SHP77 treated with DMSO at 0.1 percent for 48 hours (cell line): ENCODE data around the gene NSG2.

ENCODE experiments used
- DNase-seq: peaks from one replicate; lab custom pipeline; 2025; lab: John Stamatoyannopoulos, UW

Gene NSG2

DNA sequence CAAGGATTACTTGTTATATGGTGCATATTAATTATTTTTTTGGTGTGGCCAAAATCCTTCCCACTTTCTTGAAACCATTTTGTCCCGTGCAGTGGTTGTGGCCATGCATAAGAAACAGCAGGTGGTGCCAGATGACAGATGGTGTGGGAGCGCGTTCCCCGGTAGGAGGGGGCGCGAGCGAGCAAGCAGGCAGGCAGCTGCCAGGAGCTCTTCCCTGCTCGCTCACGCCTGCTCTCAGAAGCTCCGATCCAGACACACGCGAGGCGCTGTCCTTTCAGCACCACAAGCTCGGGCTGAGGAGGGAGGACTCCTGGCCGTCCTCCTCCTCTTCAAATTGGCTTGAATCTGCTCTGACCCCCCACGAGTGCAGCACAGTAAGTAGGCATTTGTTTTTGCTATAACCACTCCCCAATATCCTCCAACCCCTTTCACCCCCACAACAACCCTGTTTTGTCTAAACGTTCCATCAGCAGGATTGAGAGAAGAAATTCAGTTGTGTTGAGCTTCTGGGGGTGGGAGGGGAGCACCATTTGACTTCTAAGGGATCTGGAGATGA is at the start of gene NSG2:
Gene NSG2 (plus strand): TSS at position 237 of the 556 bp plus-strand sequence. CDS start 1,050 bp downstream, outside the sequence.
- DNase-seq: peak; percentile 69

DNA sequence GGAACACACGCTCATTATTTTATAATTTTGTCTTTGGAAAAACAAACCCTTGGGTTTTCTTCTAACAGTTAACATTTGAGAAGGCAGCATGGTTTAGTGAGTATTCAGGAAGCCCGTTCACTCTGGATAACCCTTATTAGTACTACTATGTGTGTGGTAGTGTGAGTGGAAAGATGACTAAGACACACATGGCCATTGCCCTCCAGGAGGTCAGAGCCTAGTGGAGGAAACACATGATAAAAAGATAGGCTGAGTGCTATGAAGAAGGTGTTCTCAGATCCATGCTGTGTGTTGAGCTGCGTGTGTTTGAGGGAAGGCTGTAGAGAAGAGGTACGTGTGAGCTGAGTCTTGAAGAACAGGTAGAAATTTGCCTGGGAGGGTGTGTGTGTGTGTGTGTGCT is 48.2 kb upstream of the NSG2 start:
- DNase-seq: no peak

DNA sequence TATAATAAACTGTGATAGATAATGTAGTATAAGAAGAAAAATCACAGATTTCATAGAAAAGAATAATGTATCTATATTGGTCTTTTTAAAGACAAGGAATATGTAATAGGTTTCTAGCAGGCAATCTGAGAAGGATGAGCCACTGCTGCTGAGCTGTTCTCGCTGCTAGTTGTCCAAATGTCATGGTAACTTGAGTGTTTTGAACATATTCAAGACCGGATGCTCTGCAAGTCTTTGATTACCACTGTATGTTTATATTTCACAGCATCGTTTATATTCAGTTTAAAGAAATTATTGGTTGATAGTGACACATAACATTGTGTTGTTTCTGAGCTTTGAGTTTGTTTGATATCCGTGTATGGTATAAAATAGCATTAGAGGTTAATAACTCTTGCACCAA is 47.0 kb upstream of the NSG2 start:
- DNase-seq: no peak

DNA sequence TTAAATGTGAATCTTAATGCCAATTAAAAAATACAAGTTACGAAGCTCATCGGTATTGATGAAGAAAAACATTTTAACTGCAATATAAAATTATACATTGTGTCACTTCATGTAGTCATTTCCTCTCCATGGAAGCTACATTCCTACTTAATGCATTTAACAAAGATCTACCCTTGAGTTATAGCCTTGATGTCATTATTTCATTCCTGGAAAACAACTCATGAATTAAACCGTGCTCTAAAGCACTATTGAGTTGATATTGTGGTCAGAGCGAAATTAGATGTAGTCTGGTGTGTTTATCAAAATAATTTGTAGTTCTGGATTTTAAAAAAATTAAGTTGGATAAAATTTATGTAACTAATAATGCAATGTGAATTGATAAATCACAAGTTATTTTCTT is 45.4 kb upstream of the NSG2 start:
- no peak for DNase-seq

DNA sequence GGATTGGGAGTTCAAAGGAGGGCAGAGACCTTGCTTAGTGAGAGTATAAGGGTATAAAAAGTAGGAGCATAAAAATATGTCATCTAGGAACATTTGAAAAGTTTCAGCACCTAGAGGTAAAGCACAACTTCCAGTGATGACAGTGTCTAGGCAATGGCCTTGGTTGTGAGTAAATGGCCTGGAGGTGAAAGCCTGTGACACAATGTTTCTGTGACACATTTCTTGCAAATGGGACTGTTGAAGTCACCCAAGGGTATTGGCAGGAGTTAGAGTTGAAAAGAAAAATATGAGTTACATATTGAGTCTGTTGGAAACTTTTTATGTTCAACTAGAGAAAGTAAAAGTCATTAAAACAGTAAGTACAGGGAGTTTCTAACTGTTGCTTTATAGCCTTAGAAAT is 41.7 kb upstream of the NSG2 start:
- no peak for DNase-seq

DNA sequence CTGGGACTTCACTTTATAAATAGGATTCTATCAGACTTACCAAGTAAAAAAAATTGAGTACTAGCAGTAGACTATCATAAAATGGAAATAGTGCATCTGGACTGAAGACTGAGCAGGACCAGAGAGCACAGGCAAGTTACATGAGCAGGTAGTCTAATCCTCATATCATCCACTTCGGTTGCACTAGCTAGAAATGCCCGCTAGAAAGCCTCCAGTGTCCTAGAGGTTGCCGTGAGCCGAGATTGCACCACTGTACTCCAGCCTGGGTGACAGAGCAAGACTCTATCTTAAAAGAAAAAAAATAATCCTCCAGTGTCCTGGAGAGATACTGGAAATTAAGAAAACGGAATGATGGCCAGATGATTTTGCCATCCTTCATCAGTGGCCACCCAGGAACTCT is 36.6 kb upstream of the NSG2 start:
- DNase-seq: no peak

DNA sequence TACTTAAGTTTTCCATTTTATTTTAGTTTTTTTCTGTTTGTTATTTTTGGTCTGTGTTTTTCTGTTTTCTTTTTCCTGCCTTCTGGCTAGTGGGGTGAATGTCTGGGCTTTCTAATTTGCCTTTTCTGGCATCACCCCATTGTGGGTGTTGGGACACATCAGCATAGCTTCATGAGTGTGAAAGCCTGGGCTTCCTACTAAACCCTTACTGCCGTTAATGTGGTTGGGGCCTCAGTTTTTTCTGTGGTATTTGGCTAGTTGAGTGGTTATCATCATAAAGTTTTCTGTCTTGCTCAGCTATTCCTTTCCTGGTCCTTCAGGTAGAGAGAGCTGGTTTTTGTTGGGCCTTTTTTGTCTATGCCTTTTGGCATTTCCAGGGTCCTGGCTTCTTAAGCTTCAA is 35.1 kb upstream of the NSG2 start:
- DNase-seq: no peak

DNA sequence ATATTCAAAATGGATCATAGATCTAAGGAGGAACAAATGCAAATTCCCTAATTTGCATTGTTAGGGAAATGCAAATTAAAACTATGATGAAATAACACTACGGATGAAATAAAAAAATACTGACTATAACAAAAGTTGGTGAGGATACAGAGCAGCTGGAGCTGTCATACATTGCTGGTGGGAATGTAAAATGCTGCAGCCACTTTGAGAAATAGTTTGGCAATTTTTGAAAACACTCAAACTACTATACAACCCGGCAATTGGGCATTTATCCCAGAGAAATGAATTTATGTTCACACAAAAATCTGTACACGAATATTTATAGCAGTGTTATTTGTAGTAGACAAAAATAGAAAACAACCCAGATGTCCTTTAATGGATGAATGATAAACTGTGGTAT is 34.1 kb upstream of the NSG2 start:
- DNase-seq: no peak

DNA sequence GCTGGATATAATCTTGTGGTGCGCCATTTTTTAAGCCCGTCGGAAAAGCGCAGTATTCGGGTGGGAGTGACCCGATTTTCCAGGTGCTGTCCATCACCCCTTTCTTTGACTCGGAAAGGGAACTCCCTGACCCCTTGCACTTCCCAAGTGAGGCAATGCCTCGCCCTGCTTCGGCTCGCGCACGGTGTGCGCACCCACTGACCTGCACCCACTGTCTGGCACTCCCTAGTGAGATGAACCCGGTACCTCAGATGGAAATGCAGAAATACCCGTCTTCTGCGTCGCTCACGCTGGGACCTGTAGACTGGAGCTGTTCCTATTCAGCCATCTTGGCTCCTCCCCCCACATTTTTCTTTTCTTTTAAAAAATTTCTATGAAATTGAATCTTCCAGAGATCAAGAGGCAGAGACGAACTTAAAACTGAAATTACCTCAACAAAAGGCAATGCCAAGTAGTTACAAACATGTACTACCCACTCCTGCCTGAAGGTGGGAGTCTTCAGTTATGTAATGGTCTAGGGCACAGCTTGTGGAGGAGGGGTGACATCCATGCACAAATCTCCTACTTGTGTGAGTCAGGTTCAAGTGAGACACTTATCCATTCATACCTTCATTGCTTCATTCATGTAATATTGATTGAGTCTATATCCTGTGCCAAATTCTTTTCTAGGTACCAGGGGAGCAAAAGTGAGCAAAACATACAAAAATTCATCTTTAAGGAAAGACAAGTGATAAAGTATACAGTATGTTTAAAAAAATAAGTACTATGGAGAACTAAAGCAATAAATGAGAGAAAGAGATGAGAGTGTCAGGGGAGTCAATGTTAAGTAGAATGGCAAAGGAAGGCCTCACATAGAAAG is 25.2 kb upstream of the NSG2 start:
- peak; percentile 51 for DNase-seq

DNA sequence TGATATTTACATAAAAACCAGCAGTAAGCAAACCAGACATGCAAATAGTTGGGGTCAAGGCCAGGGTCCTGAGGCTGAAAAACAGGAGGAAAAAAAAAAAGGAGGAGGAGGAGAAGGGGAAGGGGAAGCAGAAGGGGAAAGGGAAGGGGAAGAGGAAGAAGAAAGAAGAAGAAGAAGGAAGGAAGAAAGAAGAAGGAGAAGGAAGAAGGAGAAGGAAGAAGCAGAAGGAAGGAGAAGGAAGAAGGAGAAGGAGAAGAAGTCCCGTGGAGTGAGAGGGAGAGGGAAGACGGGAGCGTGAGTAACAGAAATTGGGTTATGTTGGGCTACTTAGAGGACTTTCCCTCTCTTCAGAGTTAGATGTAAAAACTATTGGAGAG is 24.6 kb upstream of the NSG2 start:
- no peak for DNase-seq

DNA sequence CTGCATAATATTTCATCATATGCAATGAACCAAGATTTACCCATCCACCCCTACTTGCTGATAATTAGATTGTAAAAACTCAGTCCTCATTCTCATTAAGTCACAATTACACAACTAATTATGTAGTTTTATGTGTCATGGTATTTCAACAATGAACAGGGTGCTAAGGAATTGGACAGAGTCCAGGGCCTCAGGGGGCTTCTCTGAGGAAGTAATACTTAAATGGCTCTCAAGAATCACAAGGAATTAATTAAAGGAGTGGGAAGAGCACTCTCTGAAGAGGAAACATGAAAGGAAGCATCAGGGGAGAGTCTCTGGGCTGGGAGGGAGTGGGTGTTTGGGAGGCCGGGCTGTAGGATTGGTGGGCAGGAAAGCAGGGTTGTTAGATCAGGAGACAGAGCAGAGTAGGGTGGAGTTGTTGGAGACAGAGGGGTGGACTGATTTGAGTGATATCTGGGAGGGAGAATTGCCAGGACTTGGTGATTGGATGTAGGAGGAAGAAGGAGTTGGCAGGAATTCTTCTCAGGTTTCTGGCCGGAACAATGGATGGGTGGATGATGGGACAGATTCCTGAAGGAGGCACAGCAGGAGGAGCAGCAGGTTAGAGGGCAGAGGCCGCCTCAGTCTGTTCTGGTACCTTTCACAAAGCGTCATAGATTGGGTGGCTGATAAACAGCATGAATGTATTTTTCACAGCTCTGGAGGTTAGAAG is 23.0 kb upstream of the NSG2 start:
- no peak for DNase-seq

DNA sequence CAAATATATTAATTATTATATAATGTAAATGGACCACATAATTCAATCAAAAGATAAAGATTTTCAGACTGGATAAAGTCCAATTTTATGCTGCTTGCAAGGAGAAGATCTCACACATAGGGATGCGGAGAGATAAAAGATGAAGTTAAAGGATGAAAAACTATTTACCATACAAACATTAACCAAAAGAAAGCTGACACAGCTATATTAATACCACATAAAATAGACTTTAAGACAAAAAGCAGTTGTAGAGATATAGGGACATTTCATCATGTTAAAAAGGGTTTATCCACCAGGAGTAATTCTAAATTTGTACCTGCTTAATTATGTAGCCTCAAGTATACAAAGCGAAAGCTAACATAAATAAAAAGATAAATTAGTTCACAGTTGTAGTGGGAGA is 15.2 kb upstream of the NSG2 start:
- no peak for DNase-seq

DNA sequence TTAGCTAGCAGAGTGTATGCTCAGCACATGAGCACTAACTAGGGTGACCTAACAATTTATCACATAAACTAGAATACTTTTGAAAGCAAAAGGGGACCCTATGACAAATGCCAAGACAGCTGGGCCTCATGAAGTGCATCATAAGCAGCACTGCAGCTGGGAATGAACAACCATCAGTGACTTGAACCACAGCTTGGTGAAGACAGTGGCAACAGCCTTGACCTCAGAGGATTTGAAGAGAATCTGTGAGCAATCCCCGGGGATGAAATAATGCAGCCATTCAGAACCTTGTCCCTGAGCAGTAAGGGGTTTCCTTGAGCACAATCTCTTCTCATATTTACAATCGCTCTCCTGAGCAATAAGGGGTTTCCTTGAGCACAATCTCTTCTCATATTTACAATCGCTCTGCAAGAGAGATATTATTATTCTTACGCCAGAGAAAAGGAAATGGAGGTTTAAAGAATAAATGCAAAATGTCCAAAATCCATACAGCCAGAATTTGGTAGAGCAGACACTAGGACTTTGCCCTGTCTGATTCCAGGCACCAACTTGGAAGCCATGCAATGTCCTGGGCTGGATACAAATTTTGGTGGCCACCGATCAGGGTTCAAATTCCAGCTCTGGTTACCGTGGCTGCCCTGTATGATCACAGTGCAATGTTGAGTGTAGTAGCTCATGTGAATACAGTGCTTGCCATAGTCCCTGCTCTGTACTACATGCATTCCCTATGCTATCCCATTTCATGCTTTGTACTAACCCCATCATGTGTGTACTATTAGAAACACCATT is 846 bp upstream of the NSG2 start:
- no peak for DNase-seq

DNA sequence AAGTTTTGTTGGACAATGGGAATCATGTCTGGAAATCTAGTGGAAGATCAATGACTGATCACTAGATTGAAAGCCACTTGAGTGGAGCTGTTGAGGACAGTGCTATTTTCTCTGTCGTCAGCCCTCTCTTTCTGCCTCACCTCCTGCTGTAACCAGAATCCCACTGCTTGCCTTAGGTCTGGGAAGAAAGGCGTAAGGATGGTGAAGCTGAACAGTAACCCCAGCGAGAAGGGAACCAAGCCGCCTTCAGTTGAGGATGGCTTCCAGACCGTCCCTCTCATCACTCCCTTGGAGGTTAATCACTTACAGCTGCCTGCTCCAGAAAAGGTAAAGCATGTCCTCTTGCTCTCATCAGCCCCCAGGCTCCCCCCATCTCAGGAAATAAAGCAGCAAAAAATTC is 1.1 kb downstream of the NSG2 start:
- DNase-seq: no peak

DNA sequence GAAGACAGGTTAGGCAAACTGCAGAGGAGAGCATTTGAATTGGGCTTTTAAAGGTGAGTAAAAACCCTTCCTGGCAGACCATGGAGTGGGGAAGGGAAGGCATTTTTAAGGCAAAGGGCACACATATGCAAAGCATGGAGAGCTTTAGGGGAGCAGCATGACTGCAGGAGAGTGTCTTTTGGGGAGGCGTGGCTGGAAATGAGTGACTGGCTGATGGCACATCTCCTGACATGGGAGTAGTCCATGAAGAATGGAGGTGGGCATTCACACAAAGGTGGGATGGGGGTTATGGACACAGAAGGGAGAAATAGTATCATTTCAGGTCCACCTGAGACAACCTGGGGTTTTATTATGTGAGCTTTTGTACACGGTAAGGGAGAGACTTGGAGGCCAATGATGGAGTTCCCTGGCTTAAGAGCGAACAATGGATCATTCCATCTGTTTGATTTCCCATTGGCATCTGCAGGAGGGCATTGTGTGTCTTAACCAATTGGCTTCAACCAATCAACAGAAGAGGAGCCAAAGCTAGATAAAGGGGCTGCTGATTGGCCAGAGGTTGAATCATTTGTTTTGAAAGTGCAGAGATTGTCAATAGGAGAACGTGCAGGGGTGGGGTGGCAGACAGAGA is 2.1 kb downstream of the NSG2 start:
- DNase-seq: no peak

DNA sequence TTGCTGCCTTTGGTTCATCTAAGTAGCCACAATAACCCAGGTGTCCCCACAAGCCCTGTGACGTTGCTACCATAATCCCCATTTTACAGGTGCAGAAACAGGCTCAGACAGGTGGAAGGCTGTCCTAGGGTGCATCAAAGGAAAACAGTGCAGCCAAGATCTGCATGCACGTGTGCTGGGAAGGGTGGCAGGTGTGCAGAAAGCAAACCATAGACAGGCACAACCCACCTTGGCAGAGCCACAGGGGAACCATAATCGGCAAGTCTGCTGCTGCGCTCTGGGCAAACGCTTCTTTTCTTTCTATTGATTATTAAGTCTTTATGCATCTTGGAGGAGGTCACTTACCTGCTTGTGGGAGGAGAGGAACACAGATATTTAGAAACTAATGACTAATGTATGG is 7.1 kb downstream of the NSG2 start:
- DNase-seq: no peak

DNA sequence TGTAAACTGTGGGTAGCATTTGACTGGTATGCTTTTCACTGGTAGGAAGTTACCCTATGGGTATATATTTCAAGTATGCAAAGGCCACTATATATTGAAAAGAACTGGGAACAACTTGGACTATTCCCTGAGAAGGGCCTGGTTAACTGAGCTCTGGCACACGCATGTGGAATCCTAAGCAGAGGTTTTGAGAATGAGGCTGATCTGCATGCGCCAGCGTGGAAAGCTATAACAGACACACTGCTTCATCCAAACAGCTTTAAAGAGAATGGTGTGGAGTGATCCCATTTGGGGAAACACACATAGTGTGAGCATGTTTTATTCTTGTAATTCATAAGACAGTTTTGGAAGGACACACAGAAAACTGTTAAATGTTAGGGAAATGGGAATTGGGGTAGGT is 8.4 kb downstream of the NSG2 start:
- DNase-seq: no peak

DNA sequence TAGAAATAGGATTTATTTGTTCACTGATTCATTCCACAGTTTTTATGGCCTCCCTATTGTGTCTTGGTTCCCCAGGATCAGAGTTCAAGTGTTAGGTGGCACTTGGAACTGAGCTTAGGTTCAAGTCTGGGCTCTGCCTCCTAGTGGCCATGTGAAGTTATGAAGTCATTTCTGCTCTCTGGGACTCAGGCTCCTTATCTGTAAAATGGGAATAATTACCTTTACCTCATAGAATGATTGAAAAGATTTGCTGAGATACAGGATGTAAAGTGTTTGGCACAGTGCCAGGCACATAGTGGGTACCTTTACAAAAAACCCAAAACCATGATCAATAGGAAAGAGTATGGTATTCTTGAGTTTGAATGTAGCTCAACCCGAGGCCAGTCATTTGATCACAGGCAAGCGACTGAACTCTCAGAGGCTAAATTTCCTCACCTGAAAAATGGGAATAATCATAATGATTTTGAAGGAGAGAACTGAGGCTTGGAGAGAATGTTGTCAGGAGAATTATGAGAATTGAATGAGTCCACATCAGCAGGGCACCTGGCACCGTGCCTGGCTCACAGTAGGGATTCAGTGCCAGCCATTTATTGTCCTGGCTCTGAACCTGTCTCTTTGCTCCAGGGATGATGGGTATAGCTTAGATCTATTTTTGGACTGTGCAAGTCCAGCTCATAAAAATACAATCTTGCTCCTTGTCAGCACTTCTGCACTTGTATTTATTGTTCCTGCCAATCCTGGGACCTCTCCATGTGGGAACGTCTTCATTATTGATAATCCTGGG is 10.8 kb downstream of the NSG2 start:
- DNase-seq: no peak

DNA sequence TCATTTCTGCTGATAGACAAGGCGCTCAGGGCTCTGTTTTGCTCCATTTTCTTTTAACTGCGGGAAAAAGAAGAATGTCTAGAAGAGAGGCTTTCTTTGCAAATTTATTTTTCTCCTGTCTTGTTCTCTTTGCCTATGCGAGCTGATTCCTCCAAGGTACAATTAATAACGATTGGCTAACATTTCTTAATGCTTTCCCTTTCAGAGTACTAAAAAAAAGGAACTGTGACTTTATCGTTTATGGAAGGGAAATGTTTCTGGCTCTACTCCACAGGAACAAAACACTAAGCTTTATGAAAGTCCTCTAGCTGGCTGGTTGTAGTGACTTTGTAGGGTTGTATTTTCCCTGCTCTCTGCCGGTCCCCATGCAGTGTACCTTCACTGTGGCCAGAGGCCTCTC is 11.7 kb downstream of the NSG2 start:
- DNase-seq: no peak

DNA sequence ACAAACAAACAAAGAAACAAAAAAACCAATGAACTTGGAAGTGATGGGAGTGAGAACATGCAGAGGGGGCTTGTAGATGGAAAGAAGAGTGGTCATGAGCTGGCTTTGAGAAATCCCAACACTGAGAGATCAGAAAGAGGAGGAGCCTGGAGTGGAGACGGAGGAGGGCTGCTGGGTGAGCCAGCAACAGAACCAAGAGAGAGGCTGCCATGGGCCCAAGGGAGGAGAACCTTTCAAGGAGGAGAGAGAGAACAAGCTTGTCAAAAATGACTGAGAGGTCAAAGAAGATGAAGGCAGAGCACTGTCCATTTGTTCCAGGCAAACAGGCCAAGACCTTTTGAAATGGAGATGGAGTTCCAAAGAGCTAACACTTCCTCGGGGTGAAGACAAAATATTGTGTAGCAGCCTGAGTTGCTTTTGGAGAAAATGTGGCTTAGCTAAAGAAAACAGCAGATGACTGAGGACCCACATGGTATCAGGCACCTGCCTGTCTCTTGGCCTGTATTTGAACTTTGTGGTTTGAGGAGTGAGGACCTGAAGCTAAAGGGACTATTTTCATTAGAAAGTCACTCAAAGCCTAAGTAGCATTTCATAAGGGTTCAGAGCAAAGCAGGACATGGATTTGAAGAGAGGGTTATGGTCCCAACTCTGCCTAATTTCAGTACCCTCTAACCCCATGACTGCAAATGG is 13.1 kb downstream of the NSG2 start:
- DNase-seq: no peak

DNA sequence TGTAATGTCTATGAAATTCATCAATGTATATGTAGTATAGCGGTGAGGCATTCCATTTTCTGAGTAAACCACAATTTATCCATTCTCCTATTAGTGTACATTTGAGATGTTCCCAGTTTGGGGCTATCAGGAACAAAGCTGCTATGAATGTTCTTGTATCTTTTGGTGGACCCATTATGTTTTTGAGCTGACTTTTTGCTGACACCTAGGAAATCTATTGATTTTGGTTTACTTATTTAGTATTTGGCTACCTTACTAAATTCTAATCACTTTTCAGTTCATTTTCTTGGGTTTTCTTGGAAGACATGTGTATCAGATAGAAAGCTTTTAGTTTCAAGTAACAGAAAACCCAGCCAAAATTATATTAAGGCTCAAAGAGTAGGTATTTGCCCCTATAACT is 13.7 kb downstream of the NSG2 start:
- no peak for DNase-seq
